Measurements from ENCODE around the gene CBFB.

Gene CBFB

GRCh38 chr16:67137605-67138004, 108.7 kb downstream of the CBFB start:
- no peak for DNase-seq (ENCODE audit: low spot score)

GRCh38 chr16:67141391-67141790, 112.4 kb downstream of the CBFB start:
- DNase-seq (ENCODE audit: low spot score) = no peak

GRCh38 chr16:67142342-67142741, 113.4 kb downstream of the CBFB start:
- no peak for DNase-seq (ENCODE audit: low spot score)

- no peak for DNase-seq (ENCODE audit: low spot score)
Measured at GRCh38 chr16:67144943-67145342, 116.0 kb downstream of the CBFB start.

- no peak for DNase-seq (ENCODE audit: low spot score)
Measured at GRCh38 chr16:67145746-67146145, 116.8 kb downstream of the CBFB start.

GRCh38 chr16:67146523-67147357, 117.8 kb downstream of the CBFB start:
- no peak for DNase-seq (ENCODE audit: low spot score)

GRCh38 chr16:67147437-67148140, 118.6 kb downstream of the CBFB start:
- DNase-seq (ENCODE audit: low spot score) = no peak

- no peak for DNase-seq (ENCODE audit: low spot score)
Measured at GRCh38 chr16:67148221-67148620, 119.3 kb downstream of the CBFB start.

GRCh38 chr16:67148656-67149275, 119.8 kb downstream of the CBFB start:
- no peak for DNase-seq (ENCODE audit: low spot score)

- DNase-seq (ENCODE audit: low spot score) = no peak
Measured at GRCh38 chr16:67149276-67150046, 120.5 kb downstream of the CBFB start.

GRCh38 chr16:67150047-67150832, 121.3 kb downstream of the CBFB start:
- peak; percentile 80 for DNase-seq (ENCODE audit: low spot score)
